Loucy (cell line): Measurements from ENCODE around the gene SCAMP2.

Experiments used
- H2AFZ ChIP-seq: fragments of 200-600 bp; sonication (generic); 2 replicates; pipeline ENCODE4 v1.6.0; 2016; ENCODE audit warnings: antibody characterized with exemption, mild to moderate bottlenecking, low read length, moderate library complexity
- H3F3A ChIP-seq: fragments of 200-600 bp; 2 replicates; pipeline ENCODE4 v1.6.0; 2016; ENCODE audit warnings: antibody characterized with exemption, low read depth, mild to moderate bottlenecking
- H3K27me3 ChIP-seq: fragments of 200-600 bp; sonication (generic); 2 replicates; pipeline ENCODE4 v1.6.1; 2014; ENCODE audit warnings: low read length, mild to moderate bottlenecking; ENCODE audit not compliant: insufficient read depth, poor library complexity, severe bottlenecking
- H3K36me3 ChIP-seq: fragments of 200-600 bp; sonication (generic); 2 replicates; pipeline ENCODE4 v1.6.1; 2016; ENCODE audit warnings: low read length; ENCODE audit not compliant: insufficient read depth
- H3K4me1 ChIP-seq: fragments of 200-600 bp; sonication (generic); 2 replicates; pipeline ENCODE4 v1.5.1; 2014; ENCODE audit warnings: low read length, mild to moderate bottlenecking; ENCODE audit not compliant: insufficient read depth, poor library complexity, severe bottlenecking
- H3K4me2 ChIP-seq: fragments of 200-600 bp; sonication (generic); 2 replicates; pipeline ENCODE4 v1.6.0; 2014; ENCODE audit warnings: antibody characterized with exemption, low read length, low read depth, mild to moderate bottlenecking; ENCODE audit not compliant: poor library complexity, severe bottlenecking
- H3K4me3 ChIP-seq: fragments of 200-600 bp; sonication (generic); 2 replicates; pipeline ENCODE4 v1.5.1; 2014; ENCODE audit warnings: low read length, mild to moderate bottlenecking, mixed read lengths; ENCODE audit not compliant: poor library complexity, severe bottlenecking
- H3K79me2 ChIP-seq: fragments of 200-600 bp; sonication (generic); 2 replicates; pipeline ENCODE4 v1.6.1; 2014; ENCODE audit warnings: low read length; ENCODE audit not compliant: insufficient read depth
- H3K9ac ChIP-seq: fragments of 200-600 bp; sonication (generic); 2 replicates; pipeline ENCODE4 v1.6.0; 2014; ENCODE audit warnings: mild to moderate bottlenecking, low read depth, low read length, moderate library complexity; ENCODE audit not compliant: poor library complexity, severe bottlenecking
- H3K9me2 ChIP-seq: fragments of 200-600 bp; sonication (generic); replicated peaks from 2 replicates; pipeline ENCODE4 v1.6.1; 2016; ENCODE audit warnings: low read depth, low read length, mixed read lengths
- H3K9me3 ChIP-seq: fragments of 200-600 bp; sonication (generic); 2 replicates; pipeline ENCODE4 v1.6.1; 2014; ENCODE audit warnings: mild to moderate bottlenecking, antibody characterized with exemption, low read length, low read depth; ENCODE audit not compliant: insufficient read depth
- H4K20me1 ChIP-seq: fragments of 200-600 bp; sonication (generic); 2 replicates; pipeline ENCODE4 v1.6.0; 2014; ENCODE audit warnings: antibody characterized with exemption, low read length, mild to moderate bottlenecking; ENCODE audit not compliant: insufficient read depth, poor library complexity, severe bottlenecking
- EZH2phosphoT487 ChIP-seq: fragments of 200-600 bp; IDR thresholded peaks from 2 replicates; pipeline ENCODE4 v1.6.1; 2018; ENCODE audit warnings: antibody characterized with exemption, mild to moderate bottlenecking, moderate library complexity, borderline replicate concordance
- TF ChIP-seq, protein P1 (sequence below): fragments of 200-600 bp; sonication (generic); conservative IDR thresholded peaks from 2 replicates; pipeline ENCODE4 v1.5.1; 2014; ENCODE audit warnings: mild to moderate bottlenecking, antibody characterized with exemption, low read length

Gene SCAMP2

DNA sequence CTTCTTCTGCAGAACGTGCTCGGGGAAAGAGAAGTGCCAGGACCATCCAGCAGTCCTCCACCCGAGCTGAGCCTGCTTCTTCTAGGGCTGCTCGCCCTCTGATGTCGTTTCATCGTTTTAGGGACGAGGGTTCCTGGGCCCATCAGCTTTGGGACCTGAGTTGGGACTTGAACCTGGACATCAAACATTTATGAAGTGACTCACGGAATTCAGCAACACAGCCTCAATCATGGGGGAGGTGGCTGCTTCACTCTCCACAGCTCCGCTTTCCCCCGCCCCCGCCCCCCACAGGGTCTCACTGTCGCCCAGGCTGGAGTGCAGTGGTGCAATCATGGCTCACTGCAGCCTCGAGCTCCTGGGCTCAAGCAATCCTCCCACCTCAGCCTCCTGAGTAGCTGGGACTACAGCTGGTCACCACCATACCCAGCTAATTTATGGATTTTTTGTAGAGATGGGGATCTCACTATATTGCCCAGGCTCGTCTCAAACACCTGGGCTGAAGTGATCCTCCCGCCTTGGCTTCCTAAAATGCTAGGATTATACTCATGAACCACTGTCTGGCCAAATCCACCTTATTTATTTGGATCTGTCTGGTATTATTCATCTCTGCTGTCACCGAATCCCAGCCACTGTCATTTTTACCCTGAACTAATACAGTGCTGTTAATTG is 725 bp upstream of the SCAMP2 start:
- H3K9me2 ChIP-seq = no peaks in the 10 kb centered on the region
- H3K9ac ChIP-seq = peak overlapping the region; percentile 88
- H3K27me3 ChIP-seq = no peaks in the 10 kb centered on the region
- peaks cover 28% of the 10 kb centered on the region for H4K20me1 ChIP-seq
- H2AFZ ChIP-seq = peak overlapping the region; percentile 96
- no peak for TF ChIP-seq EZH2phosphoT487
- TF ChIP-seq, protein P1, sequence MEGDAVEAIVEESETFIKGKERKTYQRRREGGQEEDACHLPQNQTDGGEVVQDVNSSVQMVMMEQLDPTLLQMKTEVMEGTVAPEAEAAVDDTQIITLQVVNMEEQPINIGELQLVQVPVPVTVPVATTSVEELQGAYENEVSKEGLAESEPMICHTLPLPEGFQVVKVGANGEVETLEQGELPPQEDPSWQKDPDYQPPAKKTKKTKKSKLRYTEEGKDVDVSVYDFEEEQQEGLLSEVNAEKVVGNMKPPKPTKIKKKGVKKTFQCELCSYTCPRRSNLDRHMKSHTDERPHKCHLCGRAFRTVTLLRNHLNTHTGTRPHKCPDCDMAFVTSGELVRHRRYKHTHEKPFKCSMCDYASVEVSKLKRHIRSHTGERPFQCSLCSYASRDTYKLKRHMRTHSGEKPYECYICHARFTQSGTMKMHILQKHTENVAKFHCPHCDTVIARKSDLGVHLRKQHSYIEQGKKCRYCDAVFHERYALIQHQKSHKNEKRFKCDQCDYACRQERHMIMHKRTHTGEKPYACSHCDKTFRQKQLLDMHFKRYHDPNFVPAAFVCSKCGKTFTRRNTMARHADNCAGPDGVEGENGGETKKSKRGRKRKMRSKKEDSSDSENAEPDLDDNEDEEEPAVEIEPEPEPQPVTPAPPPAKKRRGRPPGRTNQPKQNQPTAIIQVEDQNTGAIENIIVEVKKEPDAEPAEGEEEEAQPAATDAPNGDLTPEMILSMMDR = no peak
- peak overlapping the region; percentile 98 for H3K4me2 ChIP-seq
- H3K4me3 ChIP-seq = peak overlapping the region; percentile 99
- H3K4me1 ChIP-seq = peaks cover 35% of the 10 kb centered on the region
- H3K79me2 ChIP-seq = peaks cover 40% of the 10 kb centered on the region
- H3K36me3 ChIP-seq = no peaks in the 10 kb centered on the region
- peaks cover 18% of the 10 kb centered on the region for H3F3A ChIP-seq
- H3K9me3 ChIP-seq = no peaks in the 10 kb centered on the region

DNA sequence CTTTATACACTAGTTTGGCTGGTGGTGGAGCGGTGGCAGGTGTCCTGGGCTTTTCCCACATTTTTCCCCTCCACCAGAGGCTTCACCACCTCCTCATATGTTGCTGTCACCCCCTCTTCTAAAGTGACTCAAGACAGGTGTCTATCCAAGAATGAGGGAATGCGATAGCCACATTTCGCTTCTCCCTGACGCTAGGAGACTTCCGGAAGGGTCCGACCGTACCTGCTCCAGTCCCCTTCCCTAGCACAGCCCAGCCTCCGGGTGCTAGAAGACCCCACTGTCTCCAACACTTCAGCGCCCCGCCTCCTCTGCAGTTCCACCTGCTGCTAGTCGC is 496 bp downstream of the SCAMP2 start:
- H2AFZ ChIP-seq = peak overlapping the region; percentile 93

DNA sequence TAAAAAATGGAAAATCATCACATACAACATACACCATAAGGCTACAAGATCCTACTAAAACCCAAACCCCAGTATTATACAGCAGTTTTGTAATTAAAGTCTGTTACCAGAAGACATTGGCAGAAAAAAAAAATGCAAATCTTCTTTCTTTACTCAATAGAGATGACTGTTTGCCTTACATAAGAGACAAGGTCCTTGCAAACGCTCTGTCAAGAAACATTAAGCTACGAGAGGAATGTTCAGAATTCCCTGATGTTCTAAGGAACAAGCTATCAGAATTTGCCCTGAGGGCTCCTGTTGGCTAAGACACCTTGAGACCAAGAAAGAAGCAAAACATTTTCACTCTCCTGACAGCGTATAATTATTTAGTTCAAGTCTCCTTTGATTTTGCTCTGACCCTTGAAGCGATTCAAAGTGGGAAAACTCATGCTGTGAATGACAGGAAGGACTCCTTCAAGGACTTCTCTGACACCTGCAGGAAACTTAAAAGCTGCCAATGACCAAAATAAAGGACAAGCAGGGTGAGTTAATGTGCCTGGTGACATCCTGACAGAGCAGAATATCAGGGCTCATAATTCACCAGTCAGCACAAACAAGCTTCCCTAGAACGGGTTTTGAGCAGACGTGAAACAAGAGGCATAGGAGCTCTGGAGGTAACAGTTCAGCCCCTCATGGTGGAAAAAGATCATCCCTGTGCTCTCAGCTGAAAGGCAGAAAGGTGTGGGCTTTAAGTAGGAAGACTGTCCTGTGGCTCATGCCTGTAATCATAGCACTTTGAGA is 2.5 kb downstream of the SCAMP2 start:
- Histone ChIP-seq H3F3A (peaks cover 24% of the 10 kb centered on the region), H3K4me2 (peak overlapping the region; percentile 85), H2AFZ (no peak overlapping the region), H3K9ac (peak overlapping the region; percentile 57), H3K4me3 (peak overlapping the region; percentile 63), H3K27me3 (no peaks in the 10 kb centered on the region), H3K79me2 (peaks cover 65% of the 10 kb centered on the region), H3K4me1 (peaks cover 65% of the 10 kb centered on the region), H3K36me3 (no peaks in the 10 kb centered on the region), H4K20me1 (peaks cover 45% of the 10 kb centered on the region), H3K9me3 (no peaks in the 10 kb centered on the region), H3K9me2 (no peaks in the 10 kb centered on the region)
- no peak for TF ChIP-seq EZH2phosphoT487
- TF ChIP-seq, protein P1 = no peak

More for the DNA sequence above, 496 bp downstream of the SCAMP2 start:
- Histone ChIP-seq H3K9me3 (no peaks in the 10 kb centered on the region), H3K27me3 (no peaks in the 10 kb centered on the region), H3K9ac (peak overlapping the region; percentile 88), H3K4me2 (peak overlapping the region; percentile 96), H4K20me1 (peaks cover 30% of the 10 kb centered on the region), H3F3A (peaks cover 24% of the 10 kb centered on the region), H3K9me2 (no peaks in the 10 kb centered on the region), H3K4me1 (peaks cover 47% of the 10 kb centered on the region), H3K36me3 (no peaks in the 10 kb centered on the region), H3K4me3 (peak overlapping the region; percentile 99), H3K79me2 (peaks cover 44% of the 10 kb centered on the region)
- TF ChIP-seq, protein P1 = no peak
- TF ChIP-seq EZH2phosphoT487 = no peak
